ENCODE data around the gene SGCA.

Gene SGCA

GRCh38 chr17:50129728-50130558 is 35.9 kb upstream of the SGCA start, which contains the start of gene SAMD14:
TSS of gene SAMD14 (minus strand) at chr17:50130160. CDS start at chr17:50124959, 5,201 bp downstream.
- peaks cover 19% of the 10 kb centered on the region for H3K4me1 ChIP-seq (ENCODE audit: insufficient read depth, low read length)
- no peaks in the 10 kb centered on the region for H3K9me3 ChIP-seq (ENCODE audit: low read length)
- H3K27me3 ChIP-seq (ENCODE audit: insufficient read depth, low read length): no peaks in the 10 kb centered on the region
- peak within 1 kb of the TSS; percentile 60 for H3K4me3 ChIP-seq (ENCODE audit: low read length)
- H2AFZ ChIP-seq (ENCODE audit: low read depth, low read length): peak within 1 kb of the TSS; percentile 91
- peaks cover 2% of the 10 kb centered on the region for H3K36me3 ChIP-seq (ENCODE audit: insufficient read depth, low read length)

GRCh38 chr17:50130559-50131305 is 35.1 kb upstream of the SGCA start:
- H3K4me1 ChIP-seq (ENCODE audit: insufficient read depth, low read length): peaks cover 19% of the 10 kb centered on the region
- H2AFZ ChIP-seq (ENCODE audit: low read depth, low read length): peak overlapping the region; percentile 82
- peaks cover 9% of the 10 kb centered on the region for H3K36me3 ChIP-seq (ENCODE audit: insufficient read depth, low read length)
- H3K27me3 ChIP-seq (ENCODE audit: insufficient read depth, low read length): no peaks in the 10 kb centered on the region
- H3K4me3 ChIP-seq (ENCODE audit: low read length): peak overlapping the region; percentile 60
- H3K9me3 ChIP-seq (ENCODE audit: low read length): no peaks in the 10 kb centered on the region

- Histone ChIP-seq H3K36me3 (ENCODE audit: insufficient read depth, low read length) (peaks cover 21% of the 10 kb centered on the region), H2AFZ (ENCODE audit: low read depth, low read length) (no peak overlapping the region), H3K27me3 (ENCODE audit: insufficient read depth, low read length) (no peaks in the 10 kb centered on the region), H3K4me1 (ENCODE audit: insufficient read depth, low read length) (peaks cover 19% of the 10 kb centered on the region), H3K4me3 (ENCODE audit: low read length) (no peak overlapping the region), H3K9me3 (ENCODE audit: low read length) (no peaks in the 10 kb centered on the region)
Measured at GRCh38 chr17:50132104-50132794, 33.6 kb upstream of the SGCA start.

- Histone ChIP-seq H3K9me3 (ENCODE audit: low read length) (no peaks in the 10 kb centered on the region), H3K36me3 (ENCODE audit: insufficient read depth, low read length) (peaks cover 30% of the 10 kb centered on the region), H2AFZ (ENCODE audit: low read depth, low read length) (no peak overlapping the region), H3K4me3 (ENCODE audit: low read length) (no peak overlapping the region), H3K4me1 (ENCODE audit: insufficient read depth, low read length) (peaks cover 15% of the 10 kb centered on the region), H3K27me3 (ENCODE audit: insufficient read depth, low read length) (no peaks in the 10 kb centered on the region)
Measured at GRCh38 chr17:50133028-50133768, 32.6 kb upstream of the SGCA start.

- H2AFZ ChIP-seq (ENCODE audit: low read depth, low read length): no peak overlapping the region
- no peaks in the 10 kb centered on the region for H3K27me3 ChIP-seq (ENCODE audit: insufficient read depth, low read length)
- peaks cover 12% of the 10 kb centered on the region for H3K4me1 ChIP-seq (ENCODE audit: insufficient read depth, low read length)
- H3K36me3 ChIP-seq (ENCODE audit: insufficient read depth, low read length): peaks cover 35% of the 10 kb centered on the region
- H3K9me3 ChIP-seq (ENCODE audit: low read length): no peaks in the 10 kb centered on the region
- no peak overlapping the region for H3K4me3 ChIP-seq (ENCODE audit: low read length)
Measured at GRCh38 chr17:50133769-50134099, 32.1 kb upstream of the SGCA start.

- Histone ChIP-seq H2AFZ (ENCODE audit: low read depth, low read length) (no peak overlapping the region), H3K9me3 (ENCODE audit: low read length) (no peaks in the 10 kb centered on the region), H3K4me1 (ENCODE audit: insufficient read depth, low read length) (peaks cover 9% of the 10 kb centered on the region), H3K36me3 (ENCODE audit: insufficient read depth, low read length) (peaks cover 42% of the 10 kb centered on the region), H3K4me3 (ENCODE audit: low read length) (no peak overlapping the region), H3K27me3 (ENCODE audit: insufficient read depth, low read length) (no peaks in the 10 kb centered on the region)
Measured at GRCh38 chr17:50134206-50135110, 31.3 kb upstream of the SGCA start.

- Histone ChIP-seq H3K36me3 (ENCODE audit: insufficient read depth, low read length) (peaks cover 50% of the 10 kb centered on the region), H2AFZ (ENCODE audit: low read depth, low read length) (no peak overlapping the region), H3K4me1 (ENCODE audit: insufficient read depth, low read length) (peaks cover 9% of the 10 kb centered on the region), H3K27me3 (ENCODE audit: insufficient read depth, low read length) (no peaks in the 10 kb centered on the region), H3K4me3 (ENCODE audit: low read length) (no peak overlapping the region), H3K9me3 (ENCODE audit: low read length) (no peaks in the 10 kb centered on the region)
Measured at GRCh38 chr17:50135316-50136095, 30.3 kb upstream of the SGCA start.

- Histone ChIP-seq H3K9me3 (ENCODE audit: low read length) (no peaks in the 10 kb centered on the region), H3K4me3 (ENCODE audit: low read length) (no peak overlapping the region), H3K27me3 (ENCODE audit: insufficient read depth, low read length) (no peaks in the 10 kb centered on the region), H2AFZ (ENCODE audit: low read depth, low read length) (no peak overlapping the region), H3K4me1 (ENCODE audit: insufficient read depth, low read length) (peaks cover 3% of the 10 kb centered on the region), H3K36me3 (ENCODE audit: insufficient read depth, low read length) (peaks cover 56% of the 10 kb centered on the region)
Measured at GRCh38 chr17:50136096-50136687, 29.6 kb upstream of the SGCA start.

GRCh38 chr17:50137042-50137441 is 28.8 kb upstream of the SGCA start:
- H3K4me3 ChIP-seq (ENCODE audit: low read length): no peak overlapping the region
- H3K27me3 ChIP-seq (ENCODE audit: insufficient read depth, low read length): no peaks in the 10 kb centered on the region
- peaks cover 62% of the 10 kb centered on the region for H3K36me3 ChIP-seq (ENCODE audit: insufficient read depth, low read length)
- H3K9me3 ChIP-seq (ENCODE audit: low read length): no peaks in the 10 kb centered on the region
- no peak overlapping the region for H2AFZ ChIP-seq (ENCODE audit: low read depth, low read length)
- peaks cover 3% of the 10 kb centered on the region for H3K4me1 ChIP-seq (ENCODE audit: insufficient read depth, low read length)

- peaks cover 83% of the 10 kb centered on the region for H3K36me3 ChIP-seq (ENCODE audit: insufficient read depth, low read length)
- no peak overlapping the region for H3K4me3 ChIP-seq (ENCODE audit: low read length)
- H3K9me3 ChIP-seq (ENCODE audit: low read length): no peaks in the 10 kb centered on the region
- no peaks in the 10 kb centered on the region for H3K27me3 ChIP-seq (ENCODE audit: insufficient read depth, low read length)
- no peak overlapping the region for H2AFZ ChIP-seq (ENCODE audit: low read depth, low read length)
- peaks cover 1% of the 10 kb centered on the region for H3K4me1 ChIP-seq (ENCODE audit: insufficient read depth, low read length)
Measured at GRCh38 chr17:50139185-50139783, 26.5 kb upstream of the SGCA start.

All from neuron (in vitro differentiated cells).